Skeletal muscle satellite cell (primary cell): ENCODE data around the gene VTI1A.

Source experiments
- H3K27me3 ChIP-seq: 2 replicates; pipeline ENCODE4 v1.7.0; 2013; ENCODE audit warnings: low read length; ENCODE audit not compliant: control insufficient read depth, insufficient read depth
- H3K36me3 ChIP-seq: 2 replicates; pipeline ENCODE4 v1.7.0; 2013; ENCODE audit warnings: mild to moderate bottlenecking, control low read depth, low read length; ENCODE audit not compliant: insufficient read depth
- H3K4me1 ChIP-seq: 2 replicates; pipeline ENCODE4 v1.7.0; 2013; ENCODE audit warnings: low read length; ENCODE audit not compliant: control insufficient read depth, insufficient read depth
- H3K4me2 ChIP-seq: 2 replicates; pipeline ENCODE4 v1.7.0; 2013; ENCODE audit warnings: mild to moderate bottlenecking, low read length
- H3K4me3 ChIP-seq: 2 replicates; pipeline ENCODE4 v1.7.0; 2013; ENCODE audit warnings: low read length
- H3K9ac ChIP-seq: 2 replicates; pipeline ENCODE4 v1.7.0; 2013; ENCODE audit warnings: mild to moderate bottlenecking, low read depth, low read length, moderate library complexity
- H3K9me3 ChIP-seq: replicated peaks from 2 replicates; pipeline ENCODE4 v1.7.0; 2013; ENCODE audit warnings: mild to moderate bottlenecking, control low read depth, low read length

Gene VTI1A

GRCh38 chr10:112698133-112698817 lies 251.3 kb downstream of the VTI1A start:
- Histone ChIP-seq H3K9ac (no peak overlapping the region), H3K27me3 (no peaks in the 10 kb centered on the region), H3K36me3 (no peaks in the 10 kb centered on the region), H3K4me2 (no peak overlapping the region), H3K9me3 (no peaks in the 10 kb centered on the region), H3K4me1 (peaks cover 7% of the 10 kb centered on the region), H3K4me3 (no peak overlapping the region)

GRCh38 chr10:112698818-112699164 lies 251.8 kb downstream of the VTI1A start:
- no peak overlapping the region for H3K9ac ChIP-seq
- no peak overlapping the region for H3K4me2 ChIP-seq
- H3K4me1 ChIP-seq, result peaks cover 7% of the 10 kb centered on the region
- no peaks in the 10 kb centered on the region for H3K36me3 ChIP-seq
- no peaks in the 10 kb centered on the region for H3K27me3 ChIP-seq
- no peak overlapping the region for H3K4me3 ChIP-seq
- no peaks in the 10 kb centered on the region for H3K9me3 ChIP-seq

GRCh38 chr10:112700215-112700671 lies 253.2 kb downstream of the VTI1A start:
- no peaks in the 10 kb centered on the region for H3K9me3 ChIP-seq
- peaks cover 7% of the 10 kb centered on the region for H3K4me1 ChIP-seq
- no peaks in the 10 kb centered on the region for H3K27me3 ChIP-seq
- H3K4me3 ChIP-seq, result no peak overlapping the region
- H3K9ac ChIP-seq, result no peak overlapping the region
- H3K4me2 ChIP-seq, result no peak overlapping the region
- H3K36me3 ChIP-seq, result no peaks in the 10 kb centered on the region

GRCh38 chr10:112701211-112701877 lies 254.3 kb downstream of the VTI1A start:
- Histone ChIP-seq H3K9me3 (no peaks in the 10 kb centered on the region), H3K36me3 (no peaks in the 10 kb centered on the region), H3K4me2 (no peak overlapping the region), H3K9ac (no peak overlapping the region), H3K4me3 (no peak overlapping the region), H3K27me3 (no peaks in the 10 kb centered on the region), H3K4me1 (peaks cover 7% of the 10 kb centered on the region)

GRCh38 chr10:112701878-112702255 lies 254.9 kb downstream of the VTI1A start:
- Histone ChIP-seq H3K9me3 (no peaks in the 10 kb centered on the region), H3K4me3 (no peak overlapping the region), H3K4me1 (peaks cover 7% of the 10 kb centered on the region), H3K9ac (no peak overlapping the region), H3K27me3 (no peaks in the 10 kb centered on the region), H3K36me3 (no peaks in the 10 kb centered on the region), H3K4me2 (no peak overlapping the region)

GRCh38 chr10:112706577-112706976 lies 259.6 kb downstream of the VTI1A start:
- Histone ChIP-seq H3K4me3 (no peak overlapping the region), H3K9me3 (no peaks in the 10 kb centered on the region), H3K4me1 (no peaks in the 10 kb centered on the region), H3K4me2 (no peak overlapping the region), H3K9ac (no peak overlapping the region), H3K36me3 (no peaks in the 10 kb centered on the region), H3K27me3 (no peaks in the 10 kb centered on the region)

- H3K9ac ChIP-seq, result no peak overlapping the region
- no peaks in the 10 kb centered on the region for H3K27me3 ChIP-seq
- H3K36me3 ChIP-seq, result no peaks in the 10 kb centered on the region
- no peaks in the 10 kb centered on the region for H3K9me3 ChIP-seq
- H3K4me1 ChIP-seq, result no peaks in the 10 kb centered on the region
- H3K4me2 ChIP-seq, result no peak overlapping the region
- no peak overlapping the region for H3K4me3 ChIP-seq
Observed at GRCh38 chr10:112708461-112708860, 261.4 kb downstream of the VTI1A start.

- H3K9me3 ChIP-seq, result no peaks in the 10 kb centered on the region
- no peak overlapping the region for H3K4me2 ChIP-seq
Observed at GRCh38 chr10:112710528-112710927, 263.5 kb downstream of the VTI1A start.

GRCh38 chr10:112711366-112711765 lies 264.4 kb downstream of the VTI1A start:
- Histone ChIP-seq H3K36me3 (no peaks in the 10 kb centered on the region), H3K4me1 (no peaks in the 10 kb centered on the region), H3K27me3 (no peaks in the 10 kb centered on the region), H3K9me3 (no peaks in the 10 kb centered on the region), H3K4me3 (no peak overlapping the region), H3K9ac (no peak overlapping the region), H3K4me2 (no peak overlapping the region)

More at GRCh38 chr10:112710528-112710927, 263.5 kb downstream of the VTI1A start:
- H3K4me1 ChIP-seq, result no peaks in the 10 kb centered on the region
- no peaks in the 10 kb centered on the region for H3K36me3 ChIP-seq
- no peak overlapping the region for H3K4me3 ChIP-seq
- no peaks in the 10 kb centered on the region for H3K27me3 ChIP-seq
- no peak overlapping the region for H3K9ac ChIP-seq

- Histone ChIP-seq H3K27me3 (no peaks in the 10 kb centered on the region), H3K9ac (no peak overlapping the region), H3K4me3 (no peak overlapping the region), H3K4me2 (no peak overlapping the region), H3K9me3 (no peaks in the 10 kb centered on the region), H3K4me1 (peaks cover 10% of the 10 kb centered on the region), H3K36me3 (no peaks in the 10 kb centered on the region)
Observed at GRCh38 chr10:112712536-112712935, 265.5 kb downstream of the VTI1A start.

- H3K4me2 ChIP-seq, result no peak overlapping the region
- peaks cover 10% of the 10 kb centered on the region for H3K4me1 ChIP-seq
- no peak overlapping the region for H3K4me3 ChIP-seq
Observed at GRCh38 chr10:112713411-112713810, 266.4 kb downstream of the VTI1A start.

GRCh38 chr10:112715581-112715980 lies 268.6 kb downstream of the VTI1A start:
- Histone ChIP-seq H3K4me2 (no peak overlapping the region), H3K9ac (no peak overlapping the region), H3K9me3 (no peaks in the 10 kb centered on the region)

More at GRCh38 chr10:112713411-112713810, 266.4 kb downstream of the VTI1A start:
- Histone ChIP-seq H3K9me3 (no peaks in the 10 kb centered on the region), H3K27me3 (no peaks in the 10 kb centered on the region), H3K9ac (no peak overlapping the region), H3K36me3 (no peaks in the 10 kb centered on the region)

More at GRCh38 chr10:112715581-112715980, 268.6 kb downstream of the VTI1A start:
- no peak overlapping the region for H3K4me3 ChIP-seq
- no peaks in the 10 kb centered on the region for H3K27me3 ChIP-seq
- peaks cover 10% of the 10 kb centered on the region for H3K4me1 ChIP-seq
- no peaks in the 10 kb centered on the region for H3K36me3 ChIP-seq
